HG03378 (cell line): Measurements from ENCODE around the gene MLXIP.
"Not testable (repeated sequence)": the region's sequence is repeated elsewhere in the genome, so short reads cannot be mapped to it uniquely, and the experiment has no call there.

Source experiments
- ATAC-seq: cut with Tn5 transposase; IDR thresholded peaks from one replicate; pipeline ENCODE4 v1.9.1; 2021; ENCODE audit warnings: mild to moderate bottlenecking, moderate library complexity; ENCODE audit not compliant: unreplicated experiment

The MLXIP gene

GRCh38 chr12:122094137-122094734 lies 15.7 kb downstream of the MLXIP start:
- ATAC-seq = no peak

- ATAC-seq = no peak
Measured at GRCh38 chr12:122094735-122095631, 16.4 kb downstream of the MLXIP start.

- ATAC-seq = no peak
Measured at GRCh38 chr12:122096014-122096413, 17.5 kb downstream of the MLXIP start.

- ATAC-seq = no peak
Measured at GRCh38 chr12:122096591-122097149, 18.1 kb downstream of the MLXIP start.

GRCh38 chr12:122097584-122097926 lies 19.0 kb downstream of the MLXIP start:
- no peak for ATAC-seq

GRCh38 chr12:122097927-122098756 lies 19.6 kb downstream of the MLXIP start:
- ATAC-seq = no peak

- ATAC-seq = no peak
Measured at GRCh38 chr12:122099280-122099749, 20.8 kb downstream of the MLXIP start.

GRCh38 chr12:122099856-122100255 lies 21.3 kb downstream of the MLXIP start:
- no peak for ATAC-seq

GRCh38 chr12:122100568-122100967 lies 22.0 kb downstream of the MLXIP start:
- ATAC-seq = no peak

- ATAC-seq = no peak
Measured at GRCh38 chr12:122102331-122102730, 23.8 kb downstream of the MLXIP start.

GRCh38 chr12:122104844-122105243 lies 26.3 kb downstream of the MLXIP start:
- ATAC-seq = no peak

- ATAC-seq = not testable (repeated sequence)
Measured at GRCh38 chr12:122105496-122105895, 26.9 kb downstream of the MLXIP start.

- ATAC-seq = no peak
Measured at GRCh38 chr12:122106843-122107242, 28.3 kb downstream of the MLXIP start.

- no peak for ATAC-seq
Measured at GRCh38 chr12:122107261-122107660, 28.7 kb downstream of the MLXIP start.

- ATAC-seq = no peak
Measured at GRCh38 chr12:122111089-122111641, 32.6 kb downstream of the MLXIP start.

- ATAC-seq = no peak
Measured at GRCh38 chr12:122116707-122117535, 38.4 kb downstream of the MLXIP start.

- ATAC-seq = no peak
Measured at GRCh38 chr12:122117979-122118378, 39.4 kb downstream of the MLXIP start.

- not testable (repeated sequence) for ATAC-seq
Measured at GRCh38 chr12:122121341-122121740, 42.8 kb downstream of the MLXIP start.

GRCh38 chr12:122121745-122122144 lies 43.2 kb downstream of the MLXIP start:
- ATAC-seq = no peak
